ENCODE data around the gene DNAJB13. TPM values are rescaled to one million over a fixed set of nuclear protein-coding genes. Genes with fewer than 3 reads are reported as not detected.
A peak's percentile ranks its signal among the peaks of the same experiment; 100 is the strongest.

DNAJB13 gene
- total RNA-seq, 1 donor from 2014 or later, result 1.0 TPM

DNA sequence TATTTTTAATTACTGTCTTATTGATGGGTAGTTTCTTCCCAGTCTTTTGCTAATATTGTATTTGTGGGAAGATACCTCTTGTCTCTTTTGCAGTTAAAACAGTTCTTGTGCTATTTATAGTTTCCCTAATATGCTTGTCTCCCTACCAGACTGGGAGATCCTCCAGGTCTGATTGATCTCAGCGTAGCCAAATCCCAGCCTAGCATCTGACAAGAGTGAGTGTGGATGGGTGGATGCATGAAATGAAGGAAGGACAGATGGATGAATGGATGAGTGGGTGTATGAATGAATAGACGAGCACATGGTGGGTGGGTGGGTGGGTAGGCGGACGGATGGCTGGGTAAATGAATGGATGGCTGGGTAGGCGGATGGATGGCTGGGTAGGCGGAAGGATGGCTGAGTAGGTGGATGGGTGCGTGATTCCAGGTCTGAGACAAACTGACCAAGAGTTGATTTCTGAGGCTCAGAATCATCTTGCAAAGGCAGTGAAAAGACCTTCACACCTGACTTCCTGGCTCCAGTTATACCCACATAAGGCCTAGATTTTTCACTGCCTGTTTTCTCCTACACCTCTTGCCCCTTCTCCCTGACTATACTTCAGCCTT lies 11.4 kb downstream of the DNAJB13 start:
- Mint-ChIP-seq H3K27me3 (peaks cover 5% of the 10 kb centered on the region), H3K9me3 (no peaks in the 10 kb centered on the region), H3K27ac (peak overlapping the region; percentile 18), H3K4me1 (peaks cover 13% of the 10 kb centered on the region), H3K4me3 (no peak overlapping the region), H3K36me3 (ENCODE audit: low read depth) (no peaks in the 10 kb centered on the region)
- intact Hi-C loops (cut with micrococcal nuclease), result loop anchor here (5.0 to 10.0 kb wide), 2 partner anchors 273 to 295 kb away; no protein-coding TSS in a partner anchor
- DNase-seq, result no peak

DNA sequence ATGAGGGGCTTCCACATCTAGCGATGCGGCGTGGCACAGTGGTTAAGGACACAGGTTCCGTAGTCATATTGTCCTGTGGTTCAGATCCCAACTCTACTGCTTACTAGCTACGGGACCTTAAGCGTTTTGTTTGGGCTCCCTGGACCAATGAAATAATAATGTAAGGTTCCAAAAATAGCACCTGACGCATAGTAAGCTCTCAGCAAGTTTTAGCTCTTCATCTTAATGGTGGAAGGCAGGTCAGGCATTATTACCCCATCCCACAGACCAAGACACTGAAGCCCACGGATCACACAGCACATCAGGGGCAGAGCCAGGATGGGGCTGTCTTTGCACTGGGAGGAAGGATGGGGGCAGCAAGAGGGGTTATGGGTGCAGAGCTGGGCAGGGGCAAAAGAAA lies 13.0 kb downstream of the DNAJB13 start:
- Mint-ChIP-seq H3K9me3 (no peaks in the 10 kb centered on the region), H3K27ac (peak overlapping the region; percentile 81), H3K4me1 (peaks cover 15% of the 10 kb centered on the region), H3K36me3 (ENCODE audit: low read depth) (no peaks in the 10 kb centered on the region), H3K4me3 (no peak overlapping the region), H3K27me3 (no peaks in the 10 kb centered on the region)
- no peak for DNase-seq
- intact Hi-C loops (cut with micrococcal nuclease), result loop anchor here (1.0 to 10.0 kb wide), 8 partner anchors 10 to 485 kb away; partner anchors contain the start of genes C2CD3 and PPME1

DNA sequence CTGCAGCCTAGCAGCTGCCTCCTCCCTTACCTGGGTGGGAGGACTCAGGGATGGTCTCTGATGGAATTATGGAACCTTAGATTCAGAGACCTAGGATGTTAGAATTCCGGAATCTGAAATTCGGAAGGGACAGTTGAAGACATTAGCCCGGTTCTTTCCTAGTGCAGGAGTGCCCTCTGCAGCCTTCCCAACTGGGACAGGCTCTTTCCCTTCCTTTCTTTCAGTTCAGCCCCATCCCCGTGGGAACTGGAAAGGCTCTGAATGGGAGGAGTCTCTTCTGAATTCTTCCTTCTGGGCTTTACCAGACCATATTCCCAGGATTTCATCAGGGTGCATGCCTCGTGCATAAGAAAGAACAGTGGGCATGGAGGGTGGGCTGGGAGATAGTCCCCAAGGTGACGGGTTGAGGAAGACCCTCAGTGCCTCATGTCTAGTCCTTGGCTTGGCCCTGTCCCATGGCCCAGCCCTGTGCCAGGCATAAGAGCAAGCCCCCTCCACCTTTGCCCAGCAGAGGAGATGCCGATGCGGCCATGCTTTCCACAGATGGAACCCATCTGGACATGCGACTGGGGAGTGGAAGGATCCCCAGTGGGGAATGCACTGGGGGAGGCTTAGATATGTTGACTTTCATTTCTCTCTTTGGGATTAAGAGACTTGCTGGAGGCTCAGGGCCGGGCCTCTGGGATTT lies 14.4 kb downstream of the DNAJB13 start:
- Mint-ChIP-seq H3K9me3 (no peaks in the 10 kb centered on the region), H3K27ac (peak overlapping the region; percentile 12), H3K27me3 (no peaks in the 10 kb centered on the region), H3K4me1 (peaks cover 28% of the 10 kb centered on the region), H3K36me3 (ENCODE audit: low read depth) (no peaks in the 10 kb centered on the region), H3K4me3 (peak overlapping the region; percentile 69)
- DNase-seq, result no peak
- intact Hi-C loops (cut with micrococcal nuclease), result loop anchor here (2.0 to 10.0 kb wide), 4 partner anchors 16 to 356 kb away; no protein-coding TSS in a partner anchor

DNA sequence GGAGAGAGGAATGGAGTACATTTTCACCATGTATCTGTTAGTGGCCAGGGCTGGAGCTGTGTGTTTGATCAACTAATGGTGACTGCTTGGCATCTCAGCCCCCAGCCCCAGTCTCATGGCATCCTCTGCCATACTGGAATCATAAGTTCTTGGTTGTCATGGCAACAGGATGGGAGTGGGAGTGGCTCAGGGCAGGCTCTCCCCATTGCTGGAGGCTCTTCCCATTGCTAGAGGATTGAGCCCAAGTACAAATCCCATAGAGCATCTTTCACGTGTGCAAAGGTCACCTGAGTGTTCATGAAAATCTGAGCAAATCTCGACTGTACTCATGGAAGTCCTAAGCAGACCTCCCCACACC lies 14.9 kb downstream of the DNAJB13 start:
- peak; percentile 59 for DNase-seq
- Mint-ChIP-seq H3K27me3 (no peaks in the 10 kb centered on the region), H3K9me3 (no peaks in the 10 kb centered on the region), H3K4me1 (peaks cover 32% of the 10 kb centered on the region), H3K27ac (no peak overlapping the region), H3K4me3 (no peak overlapping the region), H3K36me3 (ENCODE audit: low read depth) (no peaks in the 10 kb centered on the region)
- intact Hi-C loops (cut with micrococcal nuclease), result loop anchor here (2.0 to 10.0 kb wide), 4 partner anchors 15 to 355 kb away; no protein-coding TSS in a partner anchor

DNA sequence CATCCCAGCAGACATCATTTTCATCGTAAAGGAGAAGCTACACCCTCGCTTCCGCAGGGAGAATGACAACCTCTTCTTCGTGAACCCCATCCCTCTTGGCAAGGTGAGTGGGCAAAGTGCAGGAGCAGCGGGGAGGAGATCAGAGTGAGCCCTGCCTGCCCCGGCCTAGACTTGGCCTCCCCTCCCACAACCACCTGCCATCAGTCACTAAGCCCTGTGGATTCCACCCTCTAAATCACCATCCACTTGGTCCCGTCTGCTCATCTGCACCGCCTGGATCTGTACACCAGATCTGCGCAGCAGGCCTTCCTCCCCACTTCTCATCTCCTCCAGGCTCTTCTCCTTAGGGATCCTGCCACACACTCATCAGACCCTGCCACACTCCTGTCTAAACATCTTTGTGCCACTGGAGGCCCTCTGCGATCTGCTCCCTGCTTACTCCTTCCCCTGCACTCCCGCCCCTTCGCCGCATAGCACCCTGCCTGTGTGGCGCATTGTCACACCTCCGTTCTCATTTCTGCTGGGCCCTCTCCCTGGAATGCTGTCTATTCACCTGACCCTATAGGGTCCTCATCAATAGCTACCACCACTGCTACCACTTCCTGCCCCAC lies 17.6 kb downstream of the DNAJB13 start:
- H3K9me3 Mint-ChIP-seq, result no peaks in the 10 kb centered on the region
- H3K27me3 Mint-ChIP-seq, result no peaks in the 10 kb centered on the region
- no peak for DNase-seq
- intact Hi-C loops (cut with micrococcal nuclease), result loop anchor here (10.0 kb wide), 1 partner anchor 266 kb away; no protein-coding TSS in a partner anchor
- peak overlapping the region; percentile 10 for H3K27ac Mint-ChIP-seq
- H3K4me1 Mint-ChIP-seq, result peaks cover 48% of the 10 kb centered on the region
- H3K36me3 Mint-ChIP-seq (ENCODE audit: low read depth), result peaks cover 9% of the 10 kb centered on the region
- no peak overlapping the region for H3K4me3 Mint-ChIP-seq

DNA sequence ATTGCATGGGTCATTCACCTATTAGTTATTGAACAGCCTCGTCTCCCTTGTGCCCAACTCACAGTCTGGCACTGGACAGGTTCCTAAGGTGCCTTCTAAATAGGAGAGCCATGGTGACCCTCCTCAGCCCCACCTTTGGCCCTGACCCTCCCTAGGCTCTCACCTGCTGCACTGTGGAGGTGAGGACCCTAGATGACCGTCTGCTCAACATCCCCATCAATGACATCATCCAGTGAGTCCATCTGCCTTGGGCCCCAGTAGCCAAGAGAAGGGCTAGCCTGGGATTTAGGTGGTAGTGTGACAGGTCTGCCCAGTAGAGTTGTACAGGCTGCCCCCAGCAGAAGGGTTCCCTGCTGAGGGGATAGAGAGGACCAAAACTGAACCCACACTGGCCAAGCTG lies 18.3 kb downstream of the DNAJB13 start:
- no peaks in the 10 kb centered on the region for H3K9me3 Mint-ChIP-seq
- H3K27ac Mint-ChIP-seq, result peak overlapping the region; percentile 57
- H3K36me3 Mint-ChIP-seq (ENCODE audit: low read depth), result peaks cover 14% of the 10 kb centered on the region
- DNase-seq, result no peak
- no peak overlapping the region for H3K4me3 Mint-ChIP-seq
- H3K27me3 Mint-ChIP-seq, result no peaks in the 10 kb centered on the region
- intact Hi-C loops (cut with micrococcal nuclease), result loop anchor here (10.0 kb wide), 1 partner anchor 266 kb away; no protein-coding TSS in a partner anchor
- peaks cover 49% of the 10 kb centered on the region for H3K4me1 Mint-ChIP-seq

DNA sequence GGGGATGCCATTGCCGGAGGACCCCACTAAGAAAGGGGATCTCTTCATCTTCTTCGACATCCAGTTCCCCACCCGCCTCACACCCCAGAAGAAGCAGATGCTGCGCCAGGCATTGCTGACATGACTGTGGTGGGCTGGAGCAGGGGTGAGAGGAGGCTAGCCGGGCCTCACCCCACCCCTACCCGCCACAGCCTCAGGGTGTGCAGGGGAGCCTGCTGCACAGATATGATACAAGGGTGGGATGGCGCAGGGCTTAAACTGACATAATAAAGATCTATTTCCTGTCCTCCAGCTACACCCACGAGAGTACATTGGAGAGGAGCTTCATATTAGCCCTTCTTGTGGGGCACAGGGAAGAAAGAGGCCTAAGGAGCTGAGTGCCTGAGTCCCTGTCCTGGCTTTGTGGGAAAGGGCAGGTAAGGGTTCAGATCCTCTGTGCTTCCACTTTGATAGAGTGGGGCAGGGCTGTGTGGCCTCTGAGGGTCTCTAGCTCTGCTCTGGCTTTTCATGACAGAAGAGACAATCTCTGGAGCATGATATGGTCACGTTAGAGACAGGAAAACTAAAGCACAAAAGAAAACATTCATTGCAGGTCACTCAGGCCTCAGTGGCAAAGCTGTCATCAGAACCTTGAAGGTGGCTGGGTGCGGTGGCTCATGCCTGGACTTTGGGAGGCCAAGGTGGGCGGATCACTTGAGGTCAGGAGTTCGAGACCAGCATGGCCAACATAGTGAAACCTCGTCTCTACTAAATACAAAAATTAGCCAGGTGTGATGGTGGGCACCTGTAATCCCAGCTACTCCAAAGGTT lies 19.4 kb downstream of the DNAJB13 start:
- no peak overlapping the region for H3K4me3 Mint-ChIP-seq
- H3K9me3 Mint-ChIP-seq, result no peaks in the 10 kb centered on the region
- peak; percentile 69 for DNase-seq
- peak overlapping the region; percentile 57 for H3K27ac Mint-ChIP-seq
- H3K36me3 Mint-ChIP-seq (ENCODE audit: low read depth), result peaks cover 25% of the 10 kb centered on the region
- intact Hi-C loops (cut with micrococcal nuclease), result loop anchor here (10.0 kb wide), 1 partner anchor 265 kb away; no protein-coding TSS in a partner anchor
- no peaks in the 10 kb centered on the region for H3K27me3 Mint-ChIP-seq
- H3K4me1 Mint-ChIP-seq, result peaks cover 54% of the 10 kb centered on the region

DNA sequence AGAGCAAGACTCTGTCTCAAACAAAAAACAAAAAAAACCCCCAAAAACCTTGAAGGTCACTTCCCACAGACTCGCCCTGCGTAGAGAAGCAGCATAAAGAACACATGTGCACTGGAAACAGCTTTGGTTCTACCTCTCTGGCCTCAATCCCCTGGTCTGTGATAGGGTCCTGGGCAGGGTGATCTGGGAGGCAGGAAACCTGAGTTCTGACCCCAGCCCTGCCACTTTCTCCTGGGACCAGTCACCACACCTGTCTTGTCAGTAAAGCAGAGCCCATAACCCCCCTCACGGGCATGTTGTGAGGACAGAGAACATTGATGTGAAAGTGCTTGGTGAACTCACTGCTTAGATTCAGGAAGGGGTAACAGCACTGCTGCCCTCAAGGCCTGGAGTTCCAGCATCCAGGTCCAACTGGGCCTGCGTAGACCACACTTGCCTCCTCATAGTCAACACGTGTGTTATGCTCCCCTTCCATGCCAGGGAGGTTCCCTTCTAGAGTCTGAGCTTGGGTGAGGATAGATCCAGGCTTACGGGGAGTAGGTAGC lies 20.4 kb downstream of the DNAJB13 start:
- peak overlapping the region; percentile 57 for H3K27ac Mint-ChIP-seq
- peak; percentile 62 for DNase-seq
- peaks cover 35% of the 10 kb centered on the region for H3K36me3 Mint-ChIP-seq (ENCODE audit: low read depth)
- H3K4me1 Mint-ChIP-seq, result peaks cover 61% of the 10 kb centered on the region
- intact Hi-C loops (cut with micrococcal nuclease), result no loop called here
- no peak overlapping the region for H3K4me3 Mint-ChIP-seq
- no peaks in the 10 kb centered on the region for H3K27me3 Mint-ChIP-seq
- H3K9me3 Mint-ChIP-seq, result no peaks in the 10 kb centered on the region

DNA sequence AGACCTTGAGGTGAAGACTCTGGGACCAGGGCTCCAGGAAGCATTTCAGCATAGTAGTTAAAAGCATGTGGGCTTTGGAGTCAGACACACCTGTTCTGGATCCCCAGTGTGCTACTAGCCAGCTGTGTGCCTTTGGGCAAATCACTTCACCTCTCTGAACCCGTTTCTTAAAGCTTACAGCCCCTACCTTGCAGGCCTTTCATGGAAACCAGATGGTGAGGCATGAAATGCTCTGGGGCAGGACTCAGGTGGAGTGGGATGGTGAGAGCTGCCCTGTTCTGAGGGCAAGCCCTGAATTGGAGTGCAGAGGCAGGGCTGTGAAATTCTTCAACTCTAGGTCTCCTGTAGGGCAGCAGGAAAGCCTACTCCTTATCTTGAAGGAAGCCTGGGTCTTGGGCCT lies 21.4 kb downstream of the DNAJB13 start:
- peaks cover 68% of the 10 kb centered on the region for H3K4me1 Mint-ChIP-seq
- peaks cover 44% of the 10 kb centered on the region for H3K36me3 Mint-ChIP-seq (ENCODE audit: low read depth)
- H3K27me3 Mint-ChIP-seq, result no peaks in the 10 kb centered on the region
- peak overlapping the region; percentile 86 for H3K27ac Mint-ChIP-seq
- no peak overlapping the region for H3K4me3 Mint-ChIP-seq
- no peaks in the 10 kb centered on the region for H3K9me3 Mint-ChIP-seq
- peak; percentile 64 for DNase-seq
- intact Hi-C loops (cut with micrococcal nuclease), result no loop called here

DNA sequence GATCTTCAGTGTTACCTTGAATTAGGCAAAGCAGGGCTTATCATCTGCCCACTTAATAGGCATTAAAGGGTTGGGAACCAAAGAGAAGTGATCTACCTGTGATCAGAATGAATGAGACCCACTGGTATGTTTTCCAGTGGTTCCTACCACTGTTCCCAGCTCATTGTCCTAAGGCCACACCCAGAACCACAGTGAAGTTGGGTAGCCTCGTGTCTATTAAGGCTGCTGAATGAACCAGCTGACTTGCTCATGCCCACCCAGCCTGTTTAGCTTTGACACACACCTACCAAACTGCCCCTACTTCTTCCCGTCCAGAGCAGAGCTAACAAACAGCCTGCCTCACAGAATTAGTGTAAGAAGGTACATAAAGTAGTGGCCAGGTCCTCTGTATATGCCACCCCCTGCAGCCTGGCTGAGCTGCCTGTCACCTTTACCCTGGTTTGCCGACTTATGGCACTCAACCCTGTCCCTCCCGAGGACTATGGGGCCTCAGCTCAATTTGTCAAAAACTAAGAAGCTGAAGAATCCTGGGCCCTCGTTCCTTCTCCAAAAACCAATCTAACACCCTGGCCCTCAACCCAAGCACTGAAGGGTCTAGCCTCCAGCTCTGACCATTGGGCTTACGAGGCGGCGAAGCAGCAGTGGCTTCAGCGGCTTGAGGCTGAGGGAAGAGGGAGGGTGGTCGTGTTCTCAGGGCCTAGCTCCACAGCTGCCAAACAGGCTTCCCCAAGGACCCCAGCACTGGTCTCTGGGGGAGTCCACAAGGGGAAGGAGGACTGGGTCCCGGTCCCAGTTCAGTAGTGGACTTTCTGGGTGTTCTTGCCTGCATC lies 22.0 kb downstream of the DNAJB13 start:
- no peaks in the 10 kb centered on the region for H3K9me3 Mint-ChIP-seq
- peak overlapping the region; percentile 86 for H3K27ac Mint-ChIP-seq
- peak; percentile 61 for DNase-seq
- intact Hi-C loops (cut with micrococcal nuclease), result no loop called here
- H3K27me3 Mint-ChIP-seq, result no peaks in the 10 kb centered on the region
- peaks cover 50% of the 10 kb centered on the region for H3K36me3 Mint-ChIP-seq (ENCODE audit: low read depth)
- peaks cover 72% of the 10 kb centered on the region for H3K4me1 Mint-ChIP-seq
- H3K4me3 Mint-ChIP-seq, result no peak overlapping the region

DNA sequence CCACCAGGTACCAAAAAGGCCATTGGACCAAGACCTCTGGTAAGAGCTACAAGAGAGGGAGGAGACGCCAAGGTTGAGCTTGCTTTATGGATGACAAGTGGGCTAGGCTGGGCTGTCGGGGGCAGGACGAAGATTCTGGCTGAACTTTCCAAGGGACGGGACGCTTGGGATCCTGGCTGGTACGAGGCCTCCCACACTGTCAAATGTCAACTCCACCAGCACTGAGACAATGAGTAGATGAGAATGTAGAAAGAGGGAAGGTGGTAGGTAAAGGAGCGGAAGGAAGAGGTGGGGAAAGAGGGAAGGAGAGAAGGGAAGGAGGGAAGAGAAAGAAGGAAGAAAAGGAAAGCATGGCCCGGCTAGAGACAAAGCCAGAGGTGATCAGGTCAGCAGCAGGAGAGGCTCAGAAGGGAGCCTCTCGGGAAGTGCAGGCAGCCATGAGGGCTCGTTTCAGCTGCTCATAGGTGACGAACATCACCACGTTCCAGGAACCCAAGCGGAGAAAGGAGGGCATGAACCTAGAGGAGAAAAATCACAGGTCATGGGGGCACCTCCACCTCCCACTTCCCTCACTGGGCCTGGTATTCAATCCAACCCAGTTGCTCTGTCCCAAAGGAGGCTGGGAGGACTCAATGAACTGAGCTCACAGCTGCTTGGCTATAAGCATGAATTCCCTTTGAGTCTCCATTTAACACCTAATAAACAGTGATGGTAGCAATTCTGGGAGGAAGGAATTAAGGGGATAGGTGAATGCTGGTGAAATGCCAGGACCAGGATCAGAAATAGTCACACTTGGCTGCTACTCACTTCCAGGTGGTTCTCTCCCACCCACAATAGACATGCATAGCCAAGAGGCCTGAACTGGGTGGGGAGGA lies 24.0 kb downstream of the DNAJB13 start:
- H3K27me3 Mint-ChIP-seq, result no peaks in the 10 kb centered on the region
- peak overlapping the region; percentile 86 for H3K27ac Mint-ChIP-seq
- H3K4me1 Mint-ChIP-seq, result peaks cover 76% of the 10 kb centered on the region
- H3K36me3 Mint-ChIP-seq (ENCODE audit: low read depth), result peaks cover 69% of the 10 kb centered on the region
- H3K9me3 Mint-ChIP-seq, result no peaks in the 10 kb centered on the region
- intact Hi-C loops (cut with micrococcal nuclease), result loop anchor here (1.0 kb wide), 2 partner anchors 7 to 11 kb away; partner anchors contain the start of gene UCP2
- no peak for DNase-seq
- H3K4me3 Mint-ChIP-seq, result peak overlapping the region; percentile 64

DNA sequence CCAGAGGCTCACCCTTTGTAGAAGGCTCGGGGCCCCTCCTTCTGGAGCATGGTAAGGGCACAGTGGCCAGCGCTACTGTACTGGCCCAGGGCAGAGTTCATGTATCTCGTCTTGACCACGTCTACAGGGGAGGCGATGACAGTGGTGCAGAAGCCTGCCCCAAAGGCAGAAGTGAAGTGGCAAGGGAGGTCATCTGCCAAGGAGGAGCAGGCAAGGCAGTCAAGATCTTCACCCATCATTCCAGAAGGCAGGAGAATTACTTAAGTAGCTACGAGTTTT lies 24.6 kb downstream of the DNAJB13 start:
- intact Hi-C loops (cut with micrococcal nuclease), result no loop called here
- Mint-ChIP-seq H3K4me3 (peak overlapping the region; percentile 64), H3K9me3 (no peaks in the 10 kb centered on the region), H3K36me3 (ENCODE audit: low read depth) (peaks cover 75% of the 10 kb centered on the region), H3K4me1 (peaks cover 76% of the 10 kb centered on the region), H3K27me3 (no peaks in the 10 kb centered on the region), H3K27ac (peak overlapping the region; percentile 86)
- DNase-seq, result no peak

All from activated CD4-positive, alpha-beta T cell treated with anti-CD3 and anti-CD28 coated beads, Interleukin-2, amount 10 ng/mL, durations not matched to agents 24 days and 14 days (primary cell).